Forelimb muscle (tissue), 1 donor: ENCODE measurements around the gene NFIB. TPM values are rescaled to one million over a fixed set of nuclear protein-coding genes. Genes with fewer than 3 reads are reported as not detected.
A peak's percentile ranks its signal among the peaks of the same experiment; 100 is the strongest.

Source experiments
- DNase-seq: peaks from one replicate; pipeline ENCODE4 v3.0.0-alpha.2; 2013; ENCODE audit warnings: low read depth
- polyA plus RNA-seq: library from polyadenylated mRNA; unstranded; fragments of 120-200 nt; gene quantifications from one replicate; pipeline ENCODE4 v1.2.1, GENCODE V29; 2013; ENCODE audit not compliant: insufficient read length

NFIB gene
- polyA plus RNA-seq, 1 donor = 82.4 TPM

DNA sequence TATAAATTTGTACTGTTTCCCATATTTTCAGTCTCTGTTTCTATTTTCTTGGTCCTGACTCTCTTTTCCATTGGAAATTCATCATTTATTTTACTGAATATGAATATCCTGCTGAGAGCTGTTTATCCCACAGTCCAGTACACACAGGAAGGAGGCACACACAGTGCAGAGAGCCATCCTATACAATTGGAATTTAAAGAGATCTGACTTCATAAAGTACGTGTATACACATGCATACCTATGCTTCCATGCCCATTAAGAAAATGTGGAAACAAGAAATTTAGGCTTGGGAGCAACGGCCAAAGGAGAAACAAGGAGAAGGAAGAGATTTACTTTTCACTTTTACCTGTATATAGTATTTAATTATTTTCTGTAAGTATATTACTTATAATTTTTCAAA lies 99.2 kb downstream of the NFIB start:
- DNase-seq = no peak

DNA sequence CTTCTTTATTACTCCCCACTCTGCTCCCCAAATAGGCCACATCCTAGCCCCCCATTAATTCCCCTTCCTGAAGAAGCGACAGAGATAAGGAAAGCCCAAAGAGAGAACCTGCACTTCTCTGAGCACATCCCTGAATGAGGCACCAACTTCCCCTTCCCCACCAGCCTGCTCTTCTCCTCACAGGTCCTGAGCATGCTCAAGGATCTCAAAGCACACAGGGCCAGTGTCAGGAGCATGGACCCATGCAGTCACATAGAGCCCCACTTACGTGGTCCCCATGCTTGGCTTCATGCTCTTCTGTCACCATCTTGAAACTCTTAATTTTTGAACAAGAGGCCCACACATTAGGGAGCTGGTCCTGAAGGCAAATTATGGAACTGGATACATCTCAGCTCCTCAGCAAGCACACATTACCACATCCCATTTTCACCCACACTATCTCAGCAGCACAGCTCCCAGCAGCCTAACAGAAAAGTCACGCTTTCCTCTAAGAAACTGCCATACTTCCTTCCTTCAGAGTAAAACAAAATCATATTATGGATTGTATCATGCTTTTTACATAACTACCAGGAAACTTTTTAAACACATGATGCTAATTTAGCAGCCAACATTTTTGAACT lies 99.8 kb downstream of the NFIB start:
- no peak for DNase-seq

GRCh38 chr9:14213504-14213903 lies 100.4 kb downstream of the NFIB start:
- no peak for DNase-seq

GRCh38 chr9:14212697-14213420 lies 101.1 kb downstream of the NFIB start:
- DNase-seq = no peak

GRCh38 chr9:14212077-14212476 lies 101.9 kb downstream of the NFIB start:
- no peak for DNase-seq

- no peak for DNase-seq
Observed at GRCh38 chr9:14211564-14211963, 102.4 kb downstream of the NFIB start.

DNA sequence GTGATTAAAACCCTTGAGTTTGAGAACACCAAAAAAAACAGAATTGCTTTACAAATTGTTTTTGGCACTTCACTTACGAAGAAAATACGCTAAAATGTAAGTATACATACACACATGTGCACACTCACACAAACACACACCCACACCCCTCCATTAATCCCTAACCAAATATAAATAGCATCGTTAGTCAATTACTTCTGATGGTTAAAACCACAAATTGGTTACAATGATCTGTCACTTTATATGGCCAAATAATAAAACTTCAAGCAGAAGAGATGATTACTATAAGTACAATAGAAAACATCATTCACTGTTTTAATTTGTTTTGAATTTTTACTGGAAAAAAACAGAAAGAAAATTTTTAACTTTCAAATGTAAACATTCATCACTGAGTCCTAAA lies 103.5 kb downstream of the NFIB start:
- no peak for DNase-seq

GRCh38 chr9:14209399-14210345 lies 104.3 kb downstream of the NFIB start:
- no peak for DNase-seq

- no peak for DNase-seq
Observed at GRCh38 chr9:14207352-14207995, 106.5 kb downstream of the NFIB start.

GRCh38 chr9:14205463-14205862 lies 108.5 kb downstream of the NFIB start:
- no peak for DNase-seq

GRCh38 chr9:14203356-14204056 lies 110.4 kb downstream of the NFIB start:
- DNase-seq = no peak

GRCh38 chr9:14198841-14199455 lies 115.0 kb downstream of the NFIB start:
- no peak for DNase-seq

DNA sequence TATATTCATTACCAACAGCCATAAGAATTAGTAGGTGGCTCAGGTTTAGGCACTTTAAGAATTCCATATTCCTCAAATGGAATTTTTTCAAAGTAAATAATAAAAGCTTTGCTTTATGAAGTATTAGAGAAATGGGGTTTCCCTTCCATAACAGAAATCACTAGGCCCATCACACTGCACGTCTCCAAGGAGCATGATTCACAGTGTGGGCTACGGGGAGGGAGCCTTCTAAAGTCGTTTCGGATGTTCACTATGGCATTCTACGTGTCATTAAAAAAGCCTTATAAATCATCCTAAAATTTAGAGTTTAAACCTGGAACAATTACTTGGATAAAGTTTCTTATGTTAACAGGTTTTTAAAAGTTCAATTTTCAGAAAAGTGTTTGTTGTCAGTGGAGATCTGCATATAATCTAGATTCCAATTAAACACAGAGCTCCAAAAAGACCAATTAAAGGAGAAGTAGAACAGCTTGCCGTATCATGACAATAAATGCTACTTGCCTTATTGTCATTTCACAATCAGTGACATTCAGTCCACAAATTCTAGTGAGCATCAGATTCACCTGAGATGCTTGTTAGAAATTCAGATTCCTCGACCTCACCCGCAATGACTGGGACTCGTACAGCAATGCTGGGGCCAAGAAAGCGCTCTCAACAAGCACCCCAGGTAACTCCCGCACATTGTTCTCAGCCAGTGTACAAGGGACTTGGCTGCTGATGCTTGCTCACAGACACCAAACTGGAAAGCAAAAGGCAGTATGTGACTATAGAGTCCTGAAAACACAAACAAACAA lies 115.7 kb downstream of the NFIB start:
- DNase-seq = no peak

DNA sequence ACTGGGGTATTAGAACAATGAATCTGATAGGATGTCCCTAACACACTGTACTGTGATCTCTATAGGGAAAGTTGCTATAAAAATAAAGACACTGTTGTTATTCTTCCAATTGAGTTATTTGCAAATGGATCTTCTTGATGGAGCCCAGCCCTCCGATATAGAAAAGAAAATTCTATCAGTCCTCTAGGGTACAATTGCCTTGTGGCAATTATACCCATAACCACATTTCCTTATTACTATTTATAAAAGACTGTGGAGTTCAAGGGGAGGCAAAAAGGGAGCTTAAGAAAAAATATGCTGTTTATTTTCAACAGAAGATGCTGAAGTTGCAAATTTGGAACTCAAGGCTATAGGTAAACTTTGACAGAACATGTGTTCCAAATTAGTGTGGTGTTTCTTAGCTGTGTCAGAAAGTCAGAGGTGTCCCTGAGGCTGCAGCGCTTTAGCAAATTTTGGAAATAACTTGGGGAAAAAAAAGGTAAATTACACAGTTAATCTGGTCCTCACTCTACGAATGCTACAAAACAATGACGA lies 116.5 kb downstream of the NFIB start:
- DNase-seq = no peak

- DNase-seq = peak; percentile 63
Observed at GRCh38 chr9:14193328-14193990, 120.5 kb downstream of the NFIB start.

- DNase-seq = no peak
Observed at GRCh38 chr9:14192556-14192955, 121.4 kb downstream of the NFIB start.

DNA sequence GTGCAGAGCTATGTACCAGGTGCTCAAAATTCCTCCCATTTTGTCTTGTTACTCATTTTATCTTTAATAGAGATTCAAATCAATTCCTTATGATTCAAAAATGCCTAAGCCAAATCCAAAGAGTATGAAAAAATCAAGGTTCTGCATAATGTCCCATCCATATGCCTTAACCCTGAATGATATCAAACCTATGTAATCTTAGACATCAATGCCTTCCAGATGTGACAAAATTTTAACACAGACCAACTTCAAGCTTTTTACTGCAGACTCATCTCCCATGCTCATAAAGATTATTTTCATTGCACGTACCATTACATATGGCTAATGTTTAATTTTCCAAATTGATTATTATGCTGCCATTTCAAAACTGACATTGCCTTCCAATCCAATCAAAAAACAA lies 122.4 kb downstream of the NFIB start:
- no peak for DNase-seq

GRCh38 chr9:14190240-14190639 lies 123.7 kb downstream of the NFIB start:
- no peak for DNase-seq

GRCh38 chr9:14189578-14189977 lies 124.4 kb downstream of the NFIB start:
- DNase-seq = no peak
